ENCODE measurements around the gene ZNF432. TPM values are rescaled to one million over a fixed set of nuclear protein-coding genes. Genes with fewer than 3 reads are reported as not detected.
"Not testable (repeated sequence)": the region's sequence is repeated elsewhere in the genome, so short reads cannot be mapped to it uniquely, and the experiment has no call there.

Gene ZNF432
- total RNA-seq, 4 donors from 2014 or later = 8.6 to 10.1 (median 9.2) TPM

- Histone ChIP-seq H3K27me3 (no peaks in the 10 kb centered on the region), H3K9me3 (peaks cover 15 to 83% (median 61%) of the 10 kb centered on the region in 4 donors), H3K27ac (replicated peaks in 1 of 4) (no peak overlapping the region), H3K36me3 (peaks cover 51 to 90% (median 76%) of the 10 kb centered on the region in 4 donors), H3K4me1 (no peaks in the 10 kb centered on the region), H3K4me3 (no peak overlapping the region)
- DNase-seq (ENCODE audit: extremely low spot score) = no peak
- TF ChIP-seq POLR2AphosphoS5 (IDR thresholded peaks at IDR 0.05) (no peak), EP300 (IDR thresholded peaks at IDR 0.05) (no peak), CTCF (IDR thresholded peaks at IDR 0.05) (no peak), POLR2A (IDR thresholded peaks at IDR 0.05; ENCODE audit: low read depth) (no peak)
- WGBS = 95% methylated on average over 6 of the region's 6 CpGs
- intact Hi-C loops (cut with DNase I) = no loop called here
These were observed 16.8 kb upstream of the ZNF432 start for GRCh38 chr19:52065399-52065798.

GRCh38 chr19:52056480-52056879 lies 7.8 kb upstream of the ZNF432 start:
- H3K4me1 ChIP-seq; H3K4me3 ChIP-seq; H3K36me3 ChIP-seq; H3K27ac ChIP-seq (replicated peaks in 1 of 4); H3K27me3 ChIP-seq; intact Hi-C loops (cut with DNase I); DNase-seq (ENCODE audit: extremely low spot score): not testable (repeated sequence)
- WGBS = 86% methylated on average over 3 of the region's 3 CpGs
- peaks cover 0 to 46% (median 33%) of the 10 kb centered on the region in 4 donors for H3K9me3 ChIP-seq

GRCh38 chr19:52051736-52052135 lies 3.1 kb upstream of the ZNF432 start:
- DNase-seq (ENCODE audit: extremely low spot score); intact Hi-C loops (cut with DNase I); H3K27me3 ChIP-seq; H3K27ac ChIP-seq (replicated peaks in 1 of 4); H3K36me3 ChIP-seq; H3K4me3 ChIP-seq: not testable (repeated sequence)
- WGBS = 56% methylated on average over 1 of the region's 1 CpG
- Histone ChIP-seq H3K9me3 (peaks cover 0 to 23% (median 11%) of the 10 kb centered on the region in 4 donors), H3K4me1 (peaks cover 3 to 23% (median 19%) of the 10 kb centered on the region in 4 donors)

- Histone ChIP-seq H3K4me1 (no peaks in the 10 kb centered on the region), H3K4me3 (no peak overlapping the region), H3K36me3 (peaks cover 73 to 93% (median 88%) of the 10 kb centered on the region in 4 donors), H3K27me3 (no peaks in the 10 kb centered on the region), H3K27ac (replicated peaks in 1 of 4) (no peak overlapping the region), H3K9me3 (peaks cover 10 to 73% (median 56%) of the 10 kb centered on the region in 4 donors)
- no peak for DNase-seq (ENCODE audit: extremely low spot score)
- 98% methylated on average over 4 of the region's 4 CpGs for WGBS
- no peak for TF ChIP-seq EP300 (IDR thresholded peaks at IDR 0.05)
- intact Hi-C loops (cut with DNase I) = no loop called here
These were observed 9.5 kb downstream of the ZNF432 start for GRCh38 chr19:52039169-52039568.

- peaks cover 24 to 87% (median 79%) of the 10 kb centered on the region in 4 donors for H3K9me3 ChIP-seq
- no peak for DNase-seq (ENCODE audit: extremely low spot score)
- TF ChIP-seq POLR2AphosphoS5 (IDR thresholded peaks at IDR 0.05) (no peak), EP300 (IDR thresholded peaks at IDR 0.05) (no peak), POLR2A (IDR thresholded peaks at IDR 0.05; ENCODE audit: low read depth) (no peak), CTCF (IDR thresholded peaks at IDR 0.05) (no peak)
These were observed 14.4 kb downstream of the ZNF432 start for GRCh38 chr19:52034051-52034728.

GRCh38 chr19:52028780-52029123 lies 19.9 kb downstream of the ZNF432 start:
- 20% methylated on average over 5 of the region's 5 CpGs for WGBS
- Histone ChIP-seq H3K4me3 (peak overlapping the region; percentile 76 to 87 (median 78)), H3K27me3 (no peaks in the 10 kb centered on the region), H3K36me3 (peaks cover 22 to 34% (median 28%) of the 10 kb centered on the region in 4 donors), H3K9me3 (peaks cover 10 to 38% (median 31%) of the 10 kb centered on the region in 4 donors), H3K27ac (replicated peaks in 1 of 4) (peak overlapping the region; percentile 89 to 95 (median 92)), H3K4me1 (peaks cover 8 to 23% (median 20%) of the 10 kb centered on the region in 4 donors)
- DNase-seq (ENCODE audit: extremely low spot score) = no peak
- intact Hi-C loops (cut with DNase I) = no loop called here
- TF ChIP-seq POLR2A (IDR thresholded peaks at IDR 0.05; ENCODE audit: low read depth) = no peak
- no peak for TF ChIP-seq POLR2AphosphoS5 (IDR thresholded peaks at IDR 0.05)
- TF ChIP-seq EP300 (IDR thresholded peaks at IDR 0.05) = no peak
- no peak for TF ChIP-seq CTCF (IDR thresholded peaks at IDR 0.05)

More at GRCh38 chr19:52034051-52034728, 14.4 kb downstream of the ZNF432 start:
- intact Hi-C loops (cut with DNase I) = no loop called here
- Histone ChIP-seq H3K36me3 (peaks cover 54 to 65% (median 59%) of the 10 kb centered on the region in 4 donors), H3K4me1 (peaks cover 0 to under 1% (median 0%) of the 10 kb centered on the region in 4 donors), H3K27me3 (no peaks in the 10 kb centered on the region), H3K27ac (replicated peaks in 1 of 4) (no peak overlapping the region), H3K4me3 (no peak overlapping the region)
- 97% methylated on average over 12 of the region's 12 CpGs for WGBS

Data from esophagus muscularis mucosa (tissue), 4 donors.